Natural killer cell treated with Interleukin-12 subunit alpha and Interleukin-12 subunit beta and Interleukin-15 and Interleukin-18, amount 100 ng/mL, for 72 hours (primary cell): ENCODE data around the gene NFIB. TPM values are rescaled to one million over a fixed set of nuclear protein-coding genes. Genes with fewer than 3 reads are reported as not detected.

Source experiments
- ATAC-seq, 2 donors: fragments of 150-1000 bp; cut with Tn5 transposase in 1 of 2; sonication (Bioruptor Pico), chemical (Tn5 transposase) in 1 of 2; 2 replicates each; pipeline ENCODE4 v1.10.0; 2021
- DNase-seq: peaks from one replicate; pipeline ENCODE4 v3.0.0; 2022; ENCODE audit warnings: low spot score
- H3K27ac Mint-ChIP-seq, 2 donors: 1 replicate in 1 of 2; 2 replicates in 1 of 2; pipeline ENCODE4 v1.8.0; 2022; ENCODE audit warnings: mixed read lengths in 2 of 2, mild to moderate bottlenecking in 1 of 2, moderate library complexity in 1 of 2
- H3K27me3 Mint-ChIP-seq, 2 donors: 1 replicate in 1 of 2; 2 replicates in 1 of 2; pipeline ENCODE4 v1.8.0; 2022; ENCODE audit warnings: mixed read lengths in 2 of 2
- H3K36me3 Mint-ChIP-seq: one replicate; pipeline ENCODE4 v1.8.0; 2022; ENCODE audit warnings: mixed read lengths
- H3K4me1 Mint-ChIP-seq, 2 donors: 1 replicate in 1 of 2; 2 replicates in 1 of 2; pipeline ENCODE4 v1.8.0; 2022; ENCODE audit warnings: low read depth in 2 of 2, mixed read lengths in 2 of 2, mild to moderate bottlenecking in 1 of 2
- H3K4me3 Mint-ChIP-seq: one replicate; pipeline ENCODE4 v1.8.0; 2022; ENCODE audit warnings: mixed read lengths
- H3K9me3 Mint-ChIP-seq: 2 replicates; pipeline ENCODE4 v1.8.0; 2022; ENCODE audit warnings: mixed read lengths
- total RNA-seq, 2 donors: library from RNA; stranded (reverse); gene quantifications; one replicate each; pipeline ENCODE4 v1.2.3, GENCODE V29; 2022

The NFIB gene
- total RNA-seq, 2 donors from 2014 or later, result not detected

DNA sequence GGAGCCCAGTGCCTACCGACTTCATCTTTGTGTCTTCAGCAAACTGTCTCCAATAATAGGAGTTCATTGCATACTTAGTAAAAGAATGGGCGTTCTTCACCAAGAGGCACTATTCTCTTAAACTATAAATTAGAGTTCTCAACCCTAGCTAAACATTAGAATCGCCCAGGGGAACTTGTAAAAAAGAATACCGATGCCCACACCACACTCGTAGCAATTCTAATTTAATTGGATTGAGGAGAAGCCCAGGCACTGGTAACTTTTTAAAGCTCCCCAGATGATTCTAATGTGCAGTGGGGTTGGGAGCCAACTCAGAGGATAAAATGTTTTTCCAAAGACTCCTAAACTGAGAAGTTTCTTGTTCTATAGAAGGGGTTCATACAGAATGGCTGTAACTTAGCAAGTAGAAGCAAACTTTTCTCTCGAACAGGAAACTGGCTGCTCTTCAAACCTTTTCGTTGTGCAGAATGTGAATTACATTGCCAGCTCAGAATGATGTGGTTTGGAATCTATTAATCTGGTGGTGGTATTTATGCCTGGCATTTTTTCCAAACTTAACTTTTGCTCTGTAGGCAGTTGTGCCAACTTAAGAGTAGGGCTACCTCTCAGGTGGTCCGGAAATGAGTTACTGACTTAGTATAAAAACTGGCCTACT, 26.4 kb upstream of the NFIB start:
- H3K27ac Mint-ChIP-seq, result no peak overlapping the region
- H3K27me3 Mint-ChIP-seq, result peaks cover 20 to 21% of the 10 kb centered on the region in 2 donors
- peaks cover 3% of the 10 kb centered on the region for H3K9me3 Mint-ChIP-seq
- DNase-seq (no peak), ATAC-seq (no peak)
- H3K4me1 Mint-ChIP-seq, result no peaks in the 10 kb centered on the region
- no peak overlapping the region for H3K4me3 Mint-ChIP-seq
- no peaks in the 10 kb centered on the region for H3K36me3 Mint-ChIP-seq

DNA sequence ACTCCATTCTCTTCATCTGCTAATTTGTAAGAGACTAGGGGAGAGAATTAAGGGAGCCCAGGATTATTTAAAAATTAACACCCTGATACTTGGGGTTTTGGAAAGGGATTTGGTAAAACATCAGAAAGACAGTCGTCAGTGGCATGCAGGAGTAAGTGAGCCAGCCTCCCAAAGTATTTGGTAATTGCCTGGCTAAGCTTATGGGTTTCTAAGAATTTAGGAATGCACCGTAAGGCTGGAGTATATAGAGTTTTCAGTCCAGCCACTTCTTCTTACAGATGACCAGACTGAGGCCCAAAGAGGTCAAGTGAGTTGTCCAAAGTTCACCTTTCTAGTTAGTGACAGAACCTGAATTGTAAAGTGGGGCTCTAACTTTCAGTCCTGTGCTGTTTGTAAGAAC, 25.8 kb upstream of the NFIB start:
- ATAC-seq (no peak), DNase-seq (no peak)
- Mint-ChIP-seq H3K27ac (no peak overlapping the region), H3K9me3 (peaks cover 3% of the 10 kb centered on the region), H3K27me3 (peaks cover 19 to 24% of the 10 kb centered on the region in 2 donors), H3K36me3 (no peaks in the 10 kb centered on the region), H3K4me3 (no peak overlapping the region), H3K4me1 (no peaks in the 10 kb centered on the region)

DNA sequence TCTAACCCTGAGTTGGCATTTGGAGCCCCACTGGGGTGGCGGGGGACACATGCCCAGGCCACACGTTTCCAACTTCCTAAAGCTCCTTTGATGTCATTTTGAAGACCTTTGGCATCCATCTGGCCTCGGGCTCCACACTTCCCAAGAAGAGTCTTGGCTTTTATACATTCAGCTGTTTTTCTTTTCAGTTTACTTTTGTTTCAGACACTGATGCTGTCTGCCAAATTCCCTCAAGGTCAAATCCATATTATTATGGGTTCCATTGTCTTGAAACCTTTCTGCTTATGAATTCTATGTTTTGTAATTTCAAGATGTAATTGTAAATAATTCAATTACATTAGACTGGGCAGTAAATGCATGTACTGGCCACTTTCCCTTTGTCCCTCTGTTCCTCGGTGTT, 23.7 kb upstream of the NFIB start:
- DNase-seq (no peak), ATAC-seq (no peak)
- Mint-ChIP-seq H3K27me3 (peaks cover 20 to 32% of the 10 kb centered on the region in 2 donors), H3K9me3 (peaks cover 3% of the 10 kb centered on the region), H3K27ac (no peak overlapping the region), H3K36me3 (no peaks in the 10 kb centered on the region), H3K4me1 (no peaks in the 10 kb centered on the region), H3K4me3 (no peak overlapping the region)

DNA sequence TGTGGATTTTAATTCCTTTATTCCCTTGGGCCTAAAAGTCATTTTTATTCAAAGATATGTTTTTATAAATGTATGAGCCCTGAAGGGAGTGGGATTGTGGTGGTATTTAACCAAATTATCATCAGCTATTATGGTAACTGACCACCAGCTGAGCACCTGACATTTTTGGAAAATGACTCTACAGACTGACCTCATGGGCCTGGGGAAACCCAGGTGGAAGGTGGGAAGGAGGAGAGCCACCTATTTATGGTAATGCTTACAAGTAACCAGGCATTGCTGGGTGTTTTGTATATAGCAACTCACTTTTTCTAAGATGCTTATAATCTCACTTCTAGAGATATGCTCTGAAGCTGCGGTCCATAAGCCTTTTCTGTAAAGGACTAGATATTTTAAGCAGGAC, 22.3 kb upstream of the NFIB start:
- Mint-ChIP-seq H3K9me3 (peaks cover 3% of the 10 kb centered on the region), H3K36me3 (no peaks in the 10 kb centered on the region), H3K4me1 (no peaks in the 10 kb centered on the region), H3K4me3 (no peak overlapping the region), H3K27me3 (peaks cover 16 to 41% of the 10 kb centered on the region in 2 donors), H3K27ac (no peak overlapping the region)
- DNase-seq (no peak), ATAC-seq (no peak)

DNA sequence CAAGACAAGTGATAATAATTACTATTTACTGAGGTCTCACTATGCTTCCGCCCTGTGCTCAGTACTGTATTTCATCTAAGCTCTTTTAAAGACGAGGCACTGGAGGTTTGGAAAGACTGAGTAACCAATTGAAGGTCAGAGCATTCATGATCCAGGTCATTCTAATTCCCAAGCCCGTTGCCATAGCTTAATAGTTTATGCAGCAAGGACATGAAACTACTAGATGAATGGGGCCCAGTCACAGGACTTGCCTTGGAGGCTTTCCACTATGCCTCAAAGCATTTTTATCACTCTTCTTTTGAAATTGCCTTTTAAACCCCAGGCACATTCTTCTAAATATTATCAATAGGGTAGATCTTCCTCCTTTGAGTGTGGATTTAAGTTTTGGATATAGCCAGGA, 17.2 kb upstream of the NFIB start:
- ATAC-seq (no peak), DNase-seq (no peak)
- Mint-ChIP-seq H3K36me3 (no peaks in the 10 kb centered on the region), H3K27me3 (peaks cover 9 to 41% of the 10 kb centered on the region in 2 donors), H3K4me3 (no peak overlapping the region), H3K27ac (no peak overlapping the region), H3K9me3 (no peaks in the 10 kb centered on the region), H3K4me1 (no peaks in the 10 kb centered on the region)

DNA sequence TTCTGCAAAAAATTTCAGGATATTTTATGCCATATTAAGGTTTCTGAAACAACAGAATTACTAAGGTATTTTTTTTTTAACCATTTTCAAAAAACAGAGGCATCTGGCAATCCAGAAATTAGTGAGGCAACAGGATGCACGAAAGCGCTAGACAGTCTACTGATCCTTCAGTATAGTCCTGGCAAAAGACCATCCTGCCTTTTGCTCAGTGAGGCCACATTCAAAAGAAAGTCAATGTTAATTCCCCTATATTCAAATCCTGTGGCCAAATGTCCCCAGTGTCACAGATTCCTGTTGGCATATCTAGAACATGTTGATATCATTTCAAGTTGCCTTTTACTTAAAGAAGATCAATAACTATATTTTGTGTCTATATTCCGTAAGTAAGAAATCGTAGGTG, 13.1 kb upstream of the NFIB start:
- peaks cover 8 to 9% of the 10 kb centered on the region in 2 donors for H3K4me1 Mint-ChIP-seq
- no peak for ATAC-seq
- H3K27ac Mint-ChIP-seq, result no peak overlapping the region
- no peak for DNase-seq
- peaks cover 5% of the 10 kb centered on the region for H3K36me3 Mint-ChIP-seq
- H3K27me3 Mint-ChIP-seq, result peaks cover 11 to 33% of the 10 kb centered on the region in 2 donors
- no peak overlapping the region for H3K4me3 Mint-ChIP-seq
- H3K9me3 Mint-ChIP-seq, result no peaks in the 10 kb centered on the region

DNA sequence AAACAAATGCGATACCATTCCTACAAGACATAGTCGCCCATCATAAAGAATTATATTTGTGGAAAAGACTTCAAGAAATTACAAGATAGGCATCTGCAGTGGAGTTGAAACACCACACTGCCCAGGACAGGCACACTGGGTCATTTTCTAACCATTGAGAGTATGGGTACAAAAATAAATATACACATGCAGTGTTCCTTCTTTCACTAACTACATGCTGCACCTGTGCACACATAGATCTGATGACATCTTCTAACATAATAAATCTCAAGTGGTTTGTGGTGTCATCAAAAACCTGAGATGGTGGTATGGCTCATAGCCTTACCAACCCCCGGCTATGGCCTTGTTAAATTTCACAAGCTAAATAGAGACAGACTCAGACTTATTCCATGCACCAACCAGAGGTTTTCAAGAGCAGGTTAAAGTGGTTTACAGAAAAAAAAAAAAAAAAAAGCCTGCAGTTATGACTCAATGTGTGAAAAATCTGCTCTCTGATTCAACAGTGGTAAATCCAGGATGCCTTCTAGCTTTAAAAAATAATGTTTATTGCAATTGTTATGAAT, 12.4 kb upstream of the NFIB start:
- H3K27me3 Mint-ChIP-seq, result peaks cover 14 to 29% of the 10 kb centered on the region in 2 donors
- no peak overlapping the region for H3K4me3 Mint-ChIP-seq
- ATAC-seq, result peak in 1 of 2 donors; percentile 65
- DNase-seq, result no peak
- peaks cover 12 to 15% of the 10 kb centered on the region in 2 donors for H3K4me1 Mint-ChIP-seq
- H3K36me3 Mint-ChIP-seq, result peaks cover 5% of the 10 kb centered on the region
- H3K9me3 Mint-ChIP-seq, result no peaks in the 10 kb centered on the region
- H3K27ac Mint-ChIP-seq, result no peak overlapping the region

DNA sequence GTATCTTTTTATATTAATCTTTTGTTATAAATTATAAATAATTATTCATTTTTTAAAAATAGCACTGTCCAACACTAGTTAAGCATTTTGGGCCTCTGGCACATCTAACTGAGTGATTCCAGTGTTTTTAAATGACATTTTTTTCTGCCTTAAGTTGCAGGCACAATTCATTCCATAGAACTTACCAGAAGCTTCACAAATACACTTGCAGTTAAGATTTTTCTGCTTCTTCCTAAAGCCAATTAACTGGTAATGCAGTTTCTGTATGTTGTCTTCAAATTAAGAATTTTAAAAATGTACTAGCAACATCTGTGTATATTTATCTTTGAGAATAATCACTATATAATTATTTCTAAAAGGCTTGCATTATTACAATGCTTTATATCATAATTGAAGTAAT, 11.2 kb upstream of the NFIB start:
- Mint-ChIP-seq H3K27me3 (peaks cover 21 to 32% of the 10 kb centered on the region in 2 donors), H3K4me1 (peaks cover 20 to 25% of the 10 kb centered on the region in 2 donors), H3K4me3 (no peak overlapping the region), H3K36me3 (peaks cover 5% of the 10 kb centered on the region), H3K27ac (no peak overlapping the region), H3K9me3 (peaks cover 3% of the 10 kb centered on the region)
- DNase-seq (no peak), ATAC-seq (no peak)

DNA sequence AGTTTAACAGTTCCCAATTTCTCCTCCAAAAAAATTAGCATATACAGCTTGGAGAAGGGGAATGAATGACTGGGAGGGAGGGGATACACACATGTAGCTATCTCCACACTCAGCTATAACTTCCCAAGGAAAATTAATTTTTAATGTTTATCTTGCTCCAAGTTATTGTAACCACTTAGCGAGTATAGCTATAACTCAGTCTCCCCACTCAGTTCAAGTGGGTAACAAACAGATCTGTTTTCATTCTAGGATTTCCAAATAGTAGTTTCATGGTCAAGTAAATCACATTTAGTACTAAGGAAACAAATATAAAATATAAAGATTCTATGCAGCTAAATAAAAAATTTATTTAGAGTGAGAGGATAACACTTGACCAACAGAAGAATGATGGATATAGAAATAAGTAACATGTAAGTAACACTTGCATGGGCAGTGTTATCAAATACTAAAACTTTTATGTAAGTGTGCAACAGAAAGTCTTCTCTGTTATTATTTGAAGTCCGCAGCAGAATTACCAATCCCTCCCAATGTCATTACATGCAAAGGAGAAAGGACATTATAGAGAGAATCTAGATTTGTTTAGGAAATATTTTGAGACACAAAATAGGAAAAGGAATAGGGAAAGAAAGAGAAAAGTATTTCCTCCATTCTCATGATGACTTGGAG, 10.2 kb upstream of the NFIB start:
- DNase-seq (no peak), ATAC-seq (no peak)
- Mint-ChIP-seq H3K36me3 (peaks cover 5% of the 10 kb centered on the region), H3K4me1 (peaks cover 20 to 25% of the 10 kb centered on the region in 2 donors), H3K27ac (no peak overlapping the region), H3K27me3 (peaks cover 21 to 35% of the 10 kb centered on the region in 2 donors), H3K4me3 (no peak overlapping the region), H3K9me3 (peaks cover 3% of the 10 kb centered on the region)

DNA sequence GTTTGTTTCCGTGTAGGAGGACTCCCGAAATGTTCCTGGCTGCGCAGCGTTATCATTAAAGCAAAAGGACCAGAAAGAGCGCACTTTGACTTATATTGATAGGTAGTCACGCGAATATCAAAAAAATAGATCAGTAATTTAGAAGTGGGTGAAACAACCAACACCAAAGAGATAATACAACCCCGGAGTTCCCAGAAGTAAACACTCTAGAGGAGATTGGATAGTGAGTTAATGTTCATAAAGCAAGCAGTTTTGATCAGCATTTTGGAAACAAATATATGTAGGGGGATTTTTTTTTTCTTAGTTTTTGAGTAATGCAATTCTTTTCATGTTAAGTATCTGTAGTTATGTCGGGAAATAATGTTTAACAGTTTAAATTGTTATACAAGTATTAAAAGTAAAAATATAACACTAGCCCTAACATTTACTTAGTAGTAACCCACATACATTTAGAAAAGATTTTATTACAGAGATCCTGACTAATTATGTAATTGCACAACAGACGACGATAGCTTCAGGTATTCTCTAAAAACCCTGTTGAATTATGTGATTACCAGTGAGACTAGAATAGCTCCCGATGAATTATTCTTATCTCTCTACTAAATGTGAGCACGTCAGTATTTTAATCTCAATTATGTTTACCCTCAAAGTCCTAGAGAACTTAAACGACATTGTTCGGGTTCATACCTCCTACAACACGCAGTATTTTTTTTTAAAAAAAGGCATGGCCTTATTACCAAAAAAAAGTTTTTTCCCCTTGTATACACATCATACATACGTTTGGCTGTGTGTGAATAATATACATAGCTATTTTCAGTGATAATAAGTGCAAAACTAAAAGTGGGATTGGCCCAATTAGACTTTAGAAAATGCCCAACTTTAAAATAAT, 9.4 kb upstream of the NFIB start:
- Mint-ChIP-seq H3K36me3 (peaks cover 5% of the 10 kb centered on the region), H3K27ac (peak overlapping the region; percentile 39 to 72), H3K4me3 (peak overlapping the region; percentile 83), H3K9me3 (peaks cover 3% of the 10 kb centered on the region), H3K27me3 (peaks cover 26 to 39% of the 10 kb centered on the region in 2 donors), H3K4me1 (peaks cover 20 to 25% of the 10 kb centered on the region in 2 donors)
- DNase-seq (no peak), ATAC-seq (no peak)

DNA sequence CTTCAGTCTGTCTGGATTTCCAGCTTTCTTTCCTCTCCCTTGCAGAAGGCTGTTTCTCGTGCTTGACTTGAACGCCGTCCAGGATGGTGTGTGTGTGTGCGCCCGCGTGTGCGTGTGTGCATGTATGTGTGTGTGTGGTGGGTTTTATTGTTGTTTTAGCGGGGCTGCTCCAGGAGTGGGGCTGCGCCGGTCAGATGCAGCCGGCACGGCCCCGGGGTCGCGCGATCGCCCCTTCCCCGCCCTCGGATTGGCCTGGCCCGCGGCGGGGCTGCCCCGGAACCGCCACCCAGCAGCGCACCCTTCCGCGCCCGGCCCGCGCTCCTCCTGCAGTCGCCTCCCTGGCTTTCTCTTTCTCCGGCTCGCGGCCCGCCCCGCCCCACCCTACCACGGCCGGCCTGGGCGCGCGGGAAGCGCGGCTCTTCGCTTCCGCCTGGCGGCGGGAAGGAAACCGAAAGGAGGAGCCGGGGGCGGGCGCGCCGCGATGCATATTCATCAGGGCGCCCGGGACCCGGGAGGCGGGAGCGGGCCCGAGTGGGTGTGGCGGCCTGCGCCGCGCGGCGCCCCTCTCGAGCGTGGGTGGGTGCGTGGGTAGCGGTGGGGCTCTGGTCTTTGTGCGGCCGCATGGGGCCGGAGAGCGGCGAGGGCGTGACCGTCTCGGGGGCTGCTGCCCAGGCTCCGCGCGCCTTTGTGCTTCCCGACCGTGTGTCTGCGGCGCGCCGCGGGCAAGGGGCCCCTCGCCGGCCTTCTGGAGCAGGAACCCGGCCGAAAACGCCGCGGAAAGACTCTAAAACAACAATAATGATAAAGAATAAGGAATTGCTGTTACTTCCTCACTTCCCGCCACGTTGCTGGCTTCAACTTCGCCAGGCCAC, 8.5 kb upstream of the NFIB start:
- peak overlapping the region; percentile 39 to 72 for H3K27ac Mint-ChIP-seq
- H3K4me3 Mint-ChIP-seq, result peak overlapping the region; percentile 83
- peaks cover 5% of the 10 kb centered on the region for H3K36me3 Mint-ChIP-seq
- ATAC-seq (peak; percentile 93 to 98), DNase-seq (peak; percentile 90)
- H3K9me3 Mint-ChIP-seq, result peaks cover 3% of the 10 kb centered on the region
- H3K27me3 Mint-ChIP-seq, result peaks cover 26 to 36% of the 10 kb centered on the region in 2 donors
- H3K4me1 Mint-ChIP-seq, result peaks cover 20 to 25% of the 10 kb centered on the region in 2 donors

DNA sequence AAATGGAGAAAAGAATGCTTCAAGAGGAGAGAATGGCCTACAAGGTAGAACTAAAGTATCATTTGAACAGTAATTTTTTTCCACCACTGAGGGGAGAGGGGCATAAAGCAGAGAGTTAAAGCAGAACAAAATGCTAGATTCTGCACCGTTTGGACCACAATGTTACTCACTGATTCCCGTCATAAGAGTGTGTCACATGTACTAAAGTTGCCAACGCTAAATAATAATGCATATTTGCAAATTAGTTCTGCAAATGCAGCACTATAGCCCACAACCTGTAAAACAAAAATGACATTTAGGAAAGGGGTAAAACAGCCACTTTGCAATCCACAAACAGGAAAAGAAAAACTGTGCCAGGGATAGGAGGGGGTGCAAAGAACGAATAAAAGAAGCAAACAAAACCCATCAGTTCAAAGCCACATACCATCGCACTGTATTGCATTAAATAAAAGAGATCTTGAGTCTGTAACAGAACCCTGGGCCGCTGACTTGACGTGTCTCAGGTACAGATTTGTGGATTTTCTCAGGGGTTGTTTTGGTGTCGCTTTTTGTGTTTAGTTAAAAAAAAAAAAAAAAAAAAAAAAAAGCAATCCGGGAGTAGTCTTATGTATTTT, 7.7 kb upstream of the NFIB start:
- ATAC-seq (no peak), DNase-seq (no peak)
- Mint-ChIP-seq H3K9me3 (peaks cover 3% of the 10 kb centered on the region), H3K36me3 (peaks cover 5% of the 10 kb centered on the region), H3K4me1 (peaks cover 22 to 26% of the 10 kb centered on the region in 2 donors), H3K27me3 (peaks cover 34 to 37% of the 10 kb centered on the region in 2 donors), H3K4me3 (peak overlapping the region; percentile 83), H3K27ac (peak overlapping the region in 1 of 2 donors; percentile 18)
